Measurements from ENCODE around the gene THSD7A.

- TF ChIP-seq CTCF (conservative IDR thresholded peaks at IDR 0.05) (no peak), ZFX (IDR thresholded peaks at IDR 0.05) (no peak)
Measured at GRCh38 chr7:11758627-11759111, 73.3 kb downstream of the THSD7A start.

All from C4-2B (cell line).